ENCODE measurements around the gene BRI3. TPM values are rescaled to one million over a fixed set of nuclear protein-coding genes. Genes with fewer than 3 reads are reported as not detected.

The BRI3 gene
- total and polyA plus RNA-seq, 2 of the 13 experiments (the other 11 are each of a cell fraction or from before 2014, with no cell fraction given), result 54.0 to 103 TPM

DNA sequence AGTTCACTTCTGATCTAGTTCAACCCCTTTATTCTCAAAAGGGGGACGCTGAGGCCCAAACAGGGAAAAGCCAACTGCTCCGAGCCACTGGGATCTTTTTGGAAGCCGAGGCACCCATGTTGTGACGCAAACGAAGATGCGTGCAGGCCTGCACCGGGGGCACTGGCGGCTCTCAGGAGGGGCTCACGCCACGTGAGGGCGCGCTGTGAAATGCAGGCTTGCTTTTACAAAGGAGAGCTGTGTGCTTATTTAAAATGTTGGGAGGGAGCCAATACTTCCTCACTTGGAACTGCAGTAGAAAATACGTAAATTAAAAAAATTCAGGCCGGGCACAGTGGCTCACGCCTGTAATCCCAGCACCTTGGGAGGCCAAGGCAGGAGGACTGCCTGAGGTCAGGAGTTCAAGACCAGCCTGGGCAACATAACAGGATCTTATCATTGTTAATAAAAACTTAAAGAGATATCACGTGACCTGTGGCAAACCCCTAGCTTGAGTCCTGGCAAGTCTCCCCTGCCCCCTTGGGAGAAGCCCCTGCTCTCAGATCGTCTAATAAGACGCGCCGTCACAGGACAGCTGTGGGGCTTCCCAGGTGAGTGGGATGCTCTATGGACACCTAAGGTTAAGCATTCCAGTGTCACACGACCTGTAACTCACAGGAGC is 16.3 kb downstream of the BRI3 start:
- POLR2A ChIA-PET, result no interaction called here
- FAIRE-seq (no peak), DNase-seq (ENCODE audit: low spot score) (no peak), ATAC-seq (no peak)
- H3K4me2 ChIP-seq (ENCODE audit: low read depth, low read length), result no peak overlapping the region
- no peaks in the 10 kb centered on the region for H3K27me3 ChIP-seq (ENCODE audit: control insufficient read depth in 1 of 2, insufficient read depth in 2 of 2, low read length in 2 of 2)
- WGBS (ENCODE audit: low lambda C conversion rate), result 92% methylated on average over 20 of the region's 21 CpGs
- H3K4me3 ChIP-seq (replicated peaks in 1 of 3; ENCODE audit: insufficient read depth in 1 of 3, low read depth in 2 of 3, low read length in 3 of 3), result no peak overlapping the region
- no peak overlapping the region for H3K9ac ChIP-seq (ENCODE audit: insufficient read depth, low read depth, low read length)
- no peak overlapping the region for H2AFZ ChIP-seq (ENCODE audit: low read length)
- no peaks in the 10 kb centered on the region for H4K20me1 ChIP-seq (ENCODE audit: insufficient read depth, low read length)
- no peaks in the 10 kb centered on the region for H3K79me2 ChIP-seq (ENCODE audit: insufficient read depth, low read length)
- no peak overlapping the region for H3K27ac ChIP-seq (ENCODE audit: extremely low read length, insufficient read depth, low read length)
- CTCF ChIA-PET (ENCODE audit: low intra/inter-chr PET ratio, low total read pairs), result no interaction called here
- intact Hi-C loops (cut with micrococcal nuclease; ENCODE audit: unreplicated experiment) (no loop called here), in situ Hi-C loops (cut with HindIII; ENCODE audit: extremely low pct_ligation_motif_present, low pct_unique_long_range_greater_than_20kb) (loop anchor here (10.0 kb wide), 1 partner anchor 547 kb away; no protein-coding TSS in a partner anchor)
- peaks cover 12 to 23% of the 10 kb centered on the region in 2 experiments; a peak in 4 of 5 replicates for H3K36me3 ChIP-seq (replicated peaks in 1 of 2; ENCODE audit: control insufficient read depth in 1 of 2, insufficient read depth in 2 of 2, low read length in 2 of 2)
- peaks cover 13% of the 10 kb centered on the region for H3K4me1 ChIP-seq (ENCODE audit: insufficient read depth, low read length)
- no peaks in the 10 kb centered on the region for H3K9me3 ChIP-seq (ENCODE audit: low read length)
- BruUV-seq (replicated peaks), result no TSS peak
- TF ChIP-seq, protein P1, sequence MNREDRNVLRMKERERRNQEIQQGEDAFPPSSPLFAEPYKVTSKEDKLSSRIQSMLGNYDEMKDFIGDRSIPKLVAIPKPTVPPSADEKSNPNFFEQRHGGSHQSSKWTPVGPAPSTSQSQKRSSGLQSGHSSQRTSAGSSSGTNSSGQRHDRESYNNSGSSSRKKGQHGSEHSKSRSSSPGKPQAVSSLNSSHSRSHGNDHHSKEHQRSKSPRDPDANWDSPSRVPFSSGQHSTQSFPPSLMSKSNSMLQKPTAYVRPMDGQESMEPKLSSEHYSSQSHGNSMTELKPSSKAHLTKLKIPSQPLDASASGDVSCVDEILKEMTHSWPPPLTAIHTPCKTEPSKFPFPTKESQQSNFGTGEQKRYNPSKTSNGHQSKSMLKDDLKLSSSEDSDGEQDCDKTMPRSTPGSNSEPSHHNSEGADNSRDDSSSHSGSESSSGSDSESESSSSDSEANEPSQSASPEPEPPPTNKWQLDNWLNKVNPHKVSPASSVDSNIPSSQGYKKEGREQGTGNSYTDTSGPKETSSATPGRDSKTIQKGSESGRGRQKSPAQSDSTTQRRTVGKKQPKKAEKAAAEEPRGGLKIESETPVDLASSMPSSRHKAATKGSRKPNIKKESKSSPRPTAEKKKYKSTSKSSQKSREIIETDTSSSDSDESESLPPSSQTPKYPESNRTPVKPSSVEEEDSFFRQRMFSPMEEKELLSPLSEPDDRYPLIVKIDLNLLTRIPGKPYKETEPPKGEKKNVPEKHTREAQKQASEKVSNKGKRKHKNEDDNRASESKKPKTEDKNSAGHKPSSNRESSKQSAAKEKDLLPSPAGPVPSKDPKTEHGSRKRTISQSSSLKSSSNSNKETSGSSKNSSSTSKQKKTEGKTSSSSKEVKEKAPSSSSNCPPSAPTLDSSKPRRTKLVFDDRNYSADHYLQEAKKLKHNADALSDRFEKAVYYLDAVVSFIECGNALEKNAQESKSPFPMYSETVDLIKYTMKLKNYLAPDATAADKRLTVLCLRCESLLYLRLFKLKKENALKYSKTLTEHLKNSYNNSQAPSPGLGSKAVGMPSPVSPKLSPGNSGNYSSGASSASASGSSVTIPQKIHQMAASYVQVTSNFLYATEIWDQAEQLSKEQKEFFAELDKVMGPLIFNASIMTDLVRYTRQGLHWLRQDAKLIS (CRISPR knock-in tag; IDR thresholded peaks at IDR 0.05), result no peak
- TF ChIP-seq ZNF660 (CRISPR knock-in tag; IDR thresholded peaks at IDR 0.05; ENCODE audit: borderline replicate concordance, low read depth) (no peak), FOXP1 (IDR thresholded peaks at IDR 0.05) (no peak), FOXP1 (CRISPR knock-in tag; IDR thresholded peaks at IDR 0.05) (no peak), HMGA1 (CRISPR knock-in tag; conservative IDR thresholded peaks at IDR 0.05) (no peak), CENPT (CRISPR knock-in tag; IDR thresholded peaks at IDR 0.05; ENCODE audit: low read depth) (no peak), E2F5 (CRISPR knock-in tag; conservative IDR thresholded peaks at IDR 0.05) (no peak), CHD2 (IDR thresholded peaks at IDR 0.05; ENCODE audit: low read depth, low read length) (no peak), DR1 (CRISPR knock-in tag; IDR thresholded peaks at IDR 0.05) (no peak), ZNF609 (CRISPR knock-in tag; IDR thresholded peaks at IDR 0.05; ENCODE audit: borderline replicate concordance) (no peak), TSC22D2 (CRISPR knock-in tag; IDR thresholded peaks at IDR 0.05; ENCODE audit: borderline replicate concordance) (no peak), MAZ (IDR thresholded peaks at IDR 0.05; ENCODE audit: borderline replicate concordance, low read depth, low read length) (no peak), MAZ (CRISPR knock-in tag; IDR thresholded peaks at IDR 0.05; ENCODE audit: low read depth) (no peak), ZNF850 (CRISPR knock-in tag; conservative IDR thresholded peaks at IDR 0.05) (no peak), THAP7 (CRISPR knock-in tag; IDR thresholded peaks at IDR 0.05) (no peak)
